ENCODE results near the gene ZNF280A.
A peak's percentile ranks its signal among the peaks of the same experiment; 100 is the strongest.

The ZNF280A gene

DNA sequence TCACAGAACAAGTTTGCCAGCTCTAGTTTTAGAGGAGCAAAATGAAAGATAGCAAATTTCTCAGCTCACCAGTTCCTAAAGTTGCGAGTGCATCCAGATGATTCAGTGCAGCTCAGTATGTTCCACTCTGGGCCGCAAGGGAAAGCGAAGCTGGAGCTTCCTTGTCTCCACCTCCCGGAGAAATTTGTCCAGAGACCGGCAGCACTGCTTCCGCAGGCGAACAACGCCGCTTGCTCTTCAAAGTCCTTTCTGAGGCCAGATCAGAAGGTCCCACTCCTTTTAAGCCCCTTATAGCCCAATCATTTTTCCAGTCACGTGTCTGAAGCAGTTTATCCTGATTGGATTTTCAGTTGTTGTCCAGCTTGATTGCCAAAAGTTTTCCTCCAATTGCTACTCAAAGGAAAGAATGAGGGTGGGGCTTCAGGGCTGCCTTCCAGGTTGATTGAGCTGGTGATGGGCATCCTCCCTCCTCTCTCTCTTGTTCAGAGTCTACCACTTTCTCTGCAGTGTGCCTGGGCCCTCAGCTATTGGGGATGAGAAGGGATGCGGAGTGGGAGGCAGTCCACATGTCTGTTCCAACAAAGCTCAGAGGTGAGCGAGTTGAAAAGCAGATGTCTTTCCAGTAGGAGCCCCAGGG lies at the start of gene ZNF280A:
TSS of gene ZNF280A (minus strand) at position 251 of the 637 bp plus-strand sequence. CDS start 4,640 bp downstream, outside the sequence.
- peak within 1 kb of the TSS; percentile 25 for H3K27ac ChIP-seq (ENCODE audit: low read depth, low read length)

DNA sequence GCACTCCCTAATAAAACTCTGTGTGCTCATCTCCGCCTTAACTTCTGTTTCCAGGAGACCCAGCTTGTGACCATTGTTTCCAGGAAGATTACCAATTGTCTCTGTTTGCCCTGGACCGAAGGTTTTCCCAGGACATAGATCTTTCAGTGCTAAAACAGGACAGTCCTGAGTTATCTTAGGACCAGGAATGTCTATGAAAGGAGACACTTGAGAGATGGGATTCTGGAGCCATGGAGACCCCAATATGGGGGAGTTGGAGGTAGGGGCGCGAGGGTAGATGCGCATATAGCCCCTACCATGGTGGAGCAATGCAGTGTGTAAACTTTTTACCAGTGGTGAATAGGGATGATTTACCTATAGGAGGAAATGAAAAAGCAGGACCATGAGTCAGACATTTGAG lies 49.1 kb upstream of the ZNF280A start:
- no peaks in the 10 kb centered on the region for H3K36me3 ChIP-seq (ENCODE audit: control insufficient read depth, insufficient read depth, low read length)
- no peaks in the 10 kb centered on the region for H3K9me3 ChIP-seq (ENCODE audit: control insufficient read depth, insufficient read depth, low read length)
- H3K9ac ChIP-seq (ENCODE audit: low read depth, low read length): no peak overlapping the region
- peaks cover 98% of the 10 kb centered on the region for H3K27me3 ChIP-seq (ENCODE audit: control insufficient read depth, insufficient read depth, low read length)
- H3K4me1 ChIP-seq (ENCODE audit: control insufficient read depth, insufficient read depth, low read length): no peaks in the 10 kb centered on the region
- H3K4me3 ChIP-seq (ENCODE audit: low read depth, low read length): no peak overlapping the region
- H3K27ac ChIP-seq (ENCODE audit: low read depth, low read length): no peak overlapping the region

More for the DNA sequence above, at the start of gene ZNF280A:
- Histone ChIP-seq H3K4me1 (ENCODE audit: control insufficient read depth, insufficient read depth, low read length) (no peaks in the 10 kb centered on the region), H3K9ac (ENCODE audit: low read depth, low read length) (no peak within 1 kb of the TSS), H3K36me3 (ENCODE audit: control insufficient read depth, insufficient read depth, low read length) (no peaks in the 10 kb centered on the region), H3K9me3 (ENCODE audit: control insufficient read depth, insufficient read depth, low read length) (no peaks in the 10 kb centered on the region), H3K27me3 (ENCODE audit: control insufficient read depth, insufficient read depth, low read length) (peaks cover 59% of the 10 kb centered on the region), H3K4me3 (ENCODE audit: low read depth, low read length) (no peak within 1 kb of the TSS)

GRCh38 chr22:22565981-22566380 lies 45.9 kb upstream of the ZNF280A start:
- Histone ChIP-seq H3K27ac (ENCODE audit: low read depth, low read length) (no peak overlapping the region), H3K4me3 (ENCODE audit: low read depth, low read length) (no peak overlapping the region), H3K27me3 (ENCODE audit: control insufficient read depth, insufficient read depth, low read length) (peaks cover 82% of the 10 kb centered on the region), H3K9me3 (ENCODE audit: control insufficient read depth, insufficient read depth, low read length) (peaks cover 4% of the 10 kb centered on the region; the same call in 1 of the 2 replicates), H3K9ac (ENCODE audit: low read depth, low read length) (no peak overlapping the region), H3K36me3 (ENCODE audit: control insufficient read depth, insufficient read depth, low read length) (no peaks in the 10 kb centered on the region), H3K4me1 (ENCODE audit: control insufficient read depth, insufficient read depth, low read length) (no peaks in the 10 kb centered on the region)

DNA sequence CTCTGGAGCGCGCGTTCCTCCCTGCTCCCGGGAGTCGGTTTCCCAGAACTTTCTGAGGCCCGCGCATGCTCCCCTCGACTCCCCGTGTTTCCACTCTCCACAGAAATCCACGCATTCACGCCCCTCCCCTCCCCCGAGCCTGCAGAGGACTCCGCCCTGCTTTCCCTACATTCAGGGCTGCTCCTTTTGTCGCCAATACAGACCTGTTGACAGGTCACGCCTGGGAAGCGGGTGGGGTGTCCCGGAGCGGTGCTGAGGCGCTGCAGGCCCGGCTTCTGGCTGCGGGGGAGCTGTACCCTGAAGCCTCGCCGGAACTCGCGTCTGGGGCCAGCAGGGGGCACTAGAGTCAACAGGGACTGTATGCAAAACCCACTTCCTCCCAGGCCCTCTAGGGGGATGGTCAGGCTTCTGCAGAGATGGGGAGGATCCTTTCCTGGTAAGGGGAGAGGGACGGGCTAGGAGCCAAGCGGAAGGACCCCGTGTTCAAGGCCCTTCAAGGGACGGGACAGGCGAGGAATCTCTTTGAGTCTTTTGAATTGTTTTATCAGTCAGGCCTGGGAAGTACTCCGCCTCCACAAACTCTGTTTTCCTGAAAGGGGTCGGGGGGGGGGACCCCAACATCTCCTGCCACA lies 39.0 kb upstream of the ZNF280A start, which contains the start of gene PRAME:
TSS of gene PRAME (minus strand) at position 294 of the 632 bp plus-strand sequence. CDS start 2,433 bp downstream, outside the sequence.
- no peak within 1 kb of the TSS for H3K4me3 ChIP-seq (ENCODE audit: low read depth, low read length)
- H3K9me3 ChIP-seq (ENCODE audit: control insufficient read depth, insufficient read depth, low read length): peaks cover 20% of the 10 kb centered on the region
- H3K36me3 ChIP-seq (ENCODE audit: control insufficient read depth, insufficient read depth, low read length): no peaks in the 10 kb centered on the region
- no peak within 1 kb of the TSS for H3K9ac ChIP-seq (ENCODE audit: low read depth, low read length)
- H3K4me1 ChIP-seq (ENCODE audit: control insufficient read depth, insufficient read depth, low read length): no peaks in the 10 kb centered on the region
- no peak within 1 kb of the TSS for H3K27ac ChIP-seq (ENCODE audit: low read depth, low read length)
- H3K27me3 ChIP-seq (ENCODE audit: control insufficient read depth, insufficient read depth, low read length): peaks cover 32% of the 10 kb centered on the region

GRCh38 chr22:22558071-22558971 lies 38.3 kb upstream of the ZNF280A start:
- peaks cover 20% of the 10 kb centered on the region for H3K9me3 ChIP-seq (ENCODE audit: control insufficient read depth, insufficient read depth, low read length)
- no peak overlapping the region for H3K4me3 ChIP-seq (ENCODE audit: low read depth, low read length)
- no peaks in the 10 kb centered on the region for H3K36me3 ChIP-seq (ENCODE audit: control insufficient read depth, insufficient read depth, low read length)
- H3K4me1 ChIP-seq (ENCODE audit: control insufficient read depth, insufficient read depth, low read length): no peaks in the 10 kb centered on the region
- H3K27me3 ChIP-seq (ENCODE audit: control insufficient read depth, insufficient read depth, low read length): peaks cover 34% of the 10 kb centered on the region
- no peak overlapping the region for H3K27ac ChIP-seq (ENCODE audit: low read depth, low read length)
- no peak overlapping the region for H3K9ac ChIP-seq (ENCODE audit: low read depth, low read length)

DNA sequence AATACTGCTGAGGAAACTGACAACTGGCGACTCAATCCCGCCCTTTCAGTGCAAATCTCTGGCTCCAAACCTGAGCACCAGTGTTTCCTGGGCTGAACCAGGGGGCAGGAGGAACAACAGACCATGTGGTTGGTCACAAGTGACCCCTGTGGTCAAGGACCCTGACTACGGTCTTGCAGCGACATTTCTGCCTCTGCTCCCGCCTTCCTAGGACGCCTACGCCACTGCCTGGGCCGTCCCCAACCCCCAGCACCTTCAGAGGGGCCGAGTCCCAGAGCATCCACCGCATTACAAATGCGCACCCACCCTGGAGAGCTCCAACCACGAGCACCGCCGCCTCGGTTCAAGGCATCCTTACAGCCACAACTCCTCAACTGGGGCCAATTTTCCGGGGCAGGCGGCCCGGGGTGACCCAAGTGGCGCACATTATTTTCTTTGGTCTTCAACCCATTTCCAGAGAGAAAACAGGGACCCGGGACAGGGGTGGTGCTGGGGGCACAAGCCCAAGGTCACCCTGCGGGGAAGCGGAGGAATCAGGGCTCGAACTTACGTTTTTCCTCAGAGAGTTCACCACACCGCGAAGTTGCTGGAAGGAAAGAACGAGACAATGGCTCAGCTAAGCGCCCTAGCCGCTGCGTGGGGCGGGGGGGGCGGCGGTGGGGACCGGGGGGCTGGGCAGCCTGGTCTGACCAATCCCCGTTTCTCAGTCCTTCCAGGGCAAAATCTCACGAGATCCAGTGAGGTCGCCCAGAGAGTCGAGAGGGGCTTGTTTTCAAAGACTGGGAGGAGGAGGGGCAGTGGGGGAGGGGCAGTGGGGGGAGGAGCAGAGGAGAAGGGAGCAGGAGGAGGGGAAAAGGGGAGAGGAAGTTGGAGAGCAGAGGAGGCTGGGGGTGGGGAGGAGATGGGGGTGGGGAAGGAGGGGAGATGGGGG lies 37.2 kb upstream of the ZNF280A start:
- Histone ChIP-seq H3K4me3 (ENCODE audit: low read depth, low read length) (no peak overlapping the region), H3K27ac (ENCODE audit: low read depth, low read length) (no peak overlapping the region)

GRCh38 chr22:22556578-22556977 lies 36.5 kb upstream of the ZNF280A start:
- Histone ChIP-seq H3K27me3 (ENCODE audit: control insufficient read depth, insufficient read depth, low read length) (peaks cover 36% of the 10 kb centered on the region), H3K4me1 (ENCODE audit: control insufficient read depth, insufficient read depth, low read length) (no peaks in the 10 kb centered on the region), H3K9ac (ENCODE audit: low read depth, low read length) (no peak overlapping the region), H3K36me3 (ENCODE audit: control insufficient read depth, insufficient read depth, low read length) (no peaks in the 10 kb centered on the region), H3K4me3 (ENCODE audit: low read depth, low read length) (no peak overlapping the region), H3K27ac (ENCODE audit: low read depth, low read length) (no peak overlapping the region), H3K9me3 (ENCODE audit: control insufficient read depth, insufficient read depth, low read length) (peaks cover 16% of the 10 kb centered on the region)

More for the DNA sequence above, 37.2 kb upstream of the ZNF280A start:
- Histone ChIP-seq H3K27me3 (ENCODE audit: control insufficient read depth, insufficient read depth, low read length) (peaks cover 36% of the 10 kb centered on the region), H3K9me3 (ENCODE audit: control insufficient read depth, insufficient read depth, low read length) (peaks cover 17% of the 10 kb centered on the region), H3K9ac (ENCODE audit: low read depth, low read length) (no peak overlapping the region), H3K4me1 (ENCODE audit: control insufficient read depth, insufficient read depth, low read length) (no peaks in the 10 kb centered on the region), H3K36me3 (ENCODE audit: control insufficient read depth, insufficient read depth, low read length) (no peaks in the 10 kb centered on the region)

- H3K9ac ChIP-seq (ENCODE audit: low read depth, low read length): no peak overlapping the region
Observed at GRCh38 chr22:22555596-22555995, 35.5 kb upstream of the ZNF280A start.

DNA sequence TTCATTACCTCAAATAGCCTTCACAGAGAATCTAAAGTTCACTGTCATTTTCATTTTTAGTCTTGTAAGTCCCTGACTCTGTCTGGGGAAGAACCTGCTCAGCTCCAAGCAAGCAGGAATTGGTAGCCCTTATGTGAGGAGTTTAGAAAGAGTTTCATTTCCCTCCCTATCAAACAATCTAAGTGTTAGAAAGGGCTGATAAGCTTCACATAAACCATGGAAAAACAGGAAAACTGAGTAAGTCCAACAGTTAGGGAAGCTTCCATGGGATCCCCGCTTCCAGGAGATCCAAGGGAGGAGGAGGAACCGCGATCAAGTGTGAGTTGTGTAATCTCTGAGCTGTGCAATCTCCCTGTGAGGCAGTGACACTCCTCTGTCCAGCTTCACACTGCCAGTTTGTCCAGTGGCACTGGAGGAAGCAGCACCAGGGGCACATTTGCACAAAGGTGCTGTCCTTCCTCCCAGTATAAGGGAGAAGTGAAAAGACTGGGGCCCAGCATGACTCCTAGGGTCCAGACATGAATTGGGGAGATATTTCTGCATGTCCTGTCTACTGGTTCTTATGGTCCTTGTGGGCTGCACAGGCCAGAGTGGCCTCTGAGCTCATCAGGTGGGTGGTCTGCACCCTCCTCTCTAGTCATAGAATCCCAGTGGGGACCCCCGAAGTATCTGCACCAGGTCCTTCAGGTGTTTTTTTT lies 34.7 kb upstream of the ZNF280A start:
- Histone ChIP-seq H3K27ac (ENCODE audit: low read depth, low read length) (no peak overlapping the region), H3K4me1 (ENCODE audit: control insufficient read depth, insufficient read depth, low read length) (no peaks in the 10 kb centered on the region)

More at GRCh38 chr22:22555596-22555995, 35.5 kb upstream of the ZNF280A start:
- Histone ChIP-seq H3K36me3 (ENCODE audit: control insufficient read depth, insufficient read depth, low read length) (no peaks in the 10 kb centered on the region), H3K4me1 (ENCODE audit: control insufficient read depth, insufficient read depth, low read length) (no peaks in the 10 kb centered on the region), H3K27ac (ENCODE audit: low read depth, low read length) (no peak overlapping the region), H3K9me3 (ENCODE audit: control insufficient read depth, insufficient read depth, low read length) (peaks cover 16% of the 10 kb centered on the region), H3K4me3 (ENCODE audit: low read depth, low read length) (no peak overlapping the region), H3K27me3 (ENCODE audit: control insufficient read depth, insufficient read depth, low read length) (peaks cover 45% of the 10 kb centered on the region)

More for the DNA sequence above, 34.7 kb upstream of the ZNF280A start:
- Histone ChIP-seq H3K9ac (ENCODE audit: low read depth, low read length) (no peak overlapping the region), H3K9me3 (ENCODE audit: control insufficient read depth, insufficient read depth, low read length) (peaks cover 15% of the 10 kb centered on the region), H3K4me3 (ENCODE audit: low read depth, low read length) (no peak overlapping the region), H3K27me3 (ENCODE audit: control insufficient read depth, insufficient read depth, low read length) (peaks cover 51% of the 10 kb centered on the region), H3K36me3 (ENCODE audit: control insufficient read depth, insufficient read depth, low read length) (no peaks in the 10 kb centered on the region)

Measured in HUES48 (cell line).